IPS-18c (cell line): ENCODE results near the gene IL18RAP.

ENCODE experiments used
- H3K4me3 ChIP-seq: 2 replicates; pipeline ENCODE4 v1.7.0; 2013; ENCODE audit warnings: low read depth, mild to moderate bottlenecking, low read length, moderate library complexity; ENCODE audit not compliant: insufficient read depth
- H3K9me3 ChIP-seq: one replicate; pipeline ENCODE4 v1.6.1; 2013; ENCODE audit warnings: mild to moderate bottlenecking, low read length, moderate library complexity; ENCODE audit not compliant: control insufficient read depth, insufficient read depth

The IL18RAP gene

DNA sequence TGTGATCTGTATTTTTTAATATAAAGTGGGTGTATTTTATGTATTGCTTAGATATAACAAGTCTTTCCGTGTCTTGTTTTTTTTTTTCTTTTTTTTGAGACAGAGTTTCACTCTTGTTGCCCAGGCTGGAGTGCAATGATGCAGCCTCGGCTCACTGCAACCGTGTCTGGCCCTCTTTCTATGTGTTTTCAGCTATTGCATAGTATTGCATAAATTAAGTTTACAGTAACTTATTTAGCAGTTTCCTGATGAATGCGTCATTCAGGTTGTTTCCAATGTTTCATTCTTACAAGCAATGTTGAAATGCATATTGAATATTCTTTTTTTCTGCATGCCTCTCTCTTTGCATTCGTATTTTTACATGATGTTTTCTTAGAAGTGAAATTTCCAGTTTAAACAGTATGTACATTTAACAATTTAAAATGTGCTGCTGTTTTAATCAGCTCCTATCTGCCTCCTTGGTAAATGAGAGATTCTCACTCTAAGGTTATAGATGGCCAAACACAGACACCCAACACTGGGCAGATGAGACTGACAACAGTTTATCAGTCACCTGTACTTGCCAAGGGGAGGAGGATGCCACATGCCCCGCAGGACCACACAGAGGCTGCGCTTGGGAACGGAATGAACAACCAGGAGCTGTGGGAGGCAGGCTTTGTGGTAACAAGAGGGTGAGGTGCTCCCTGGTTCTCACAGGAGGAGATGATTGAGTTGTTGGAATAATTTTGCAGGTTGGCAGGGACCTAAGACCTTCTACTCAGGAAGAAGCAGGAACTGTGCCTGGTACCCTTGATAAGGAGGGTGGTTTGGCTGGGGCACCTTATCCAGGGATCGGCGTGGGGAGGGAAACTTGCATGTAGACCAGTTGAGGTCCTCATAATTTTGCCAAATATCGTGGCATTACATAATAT lies 57.6 kb downstream of the IL18RAP start:
- no peaks in the 10 kb centered on the region for H3K9me3 ChIP-seq
- H3K4me3 ChIP-seq, result no peak overlapping the region

DNA sequence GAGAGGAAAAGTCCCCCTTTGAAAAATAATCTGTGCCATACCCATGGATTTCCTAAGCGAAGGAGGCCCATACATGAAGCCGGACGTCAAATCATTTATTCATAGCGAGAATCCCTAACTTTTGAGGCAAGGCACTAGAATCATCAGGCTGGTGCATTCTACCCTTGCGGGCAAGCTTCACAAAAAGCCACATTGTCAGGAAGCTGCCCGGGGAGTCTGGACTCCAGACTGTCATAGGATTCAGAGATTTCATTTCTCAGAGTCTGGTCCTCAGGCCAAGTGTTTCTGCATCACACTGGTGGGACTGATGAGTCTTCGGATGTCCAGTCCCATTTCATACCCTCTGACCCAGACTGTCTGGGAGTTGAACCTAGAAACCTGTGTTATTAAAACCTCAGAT lies 59.0 kb downstream of the IL18RAP start:
- Histone ChIP-seq H3K9me3 (no peaks in the 10 kb centered on the region), H3K4me3 (no peak overlapping the region)

DNA sequence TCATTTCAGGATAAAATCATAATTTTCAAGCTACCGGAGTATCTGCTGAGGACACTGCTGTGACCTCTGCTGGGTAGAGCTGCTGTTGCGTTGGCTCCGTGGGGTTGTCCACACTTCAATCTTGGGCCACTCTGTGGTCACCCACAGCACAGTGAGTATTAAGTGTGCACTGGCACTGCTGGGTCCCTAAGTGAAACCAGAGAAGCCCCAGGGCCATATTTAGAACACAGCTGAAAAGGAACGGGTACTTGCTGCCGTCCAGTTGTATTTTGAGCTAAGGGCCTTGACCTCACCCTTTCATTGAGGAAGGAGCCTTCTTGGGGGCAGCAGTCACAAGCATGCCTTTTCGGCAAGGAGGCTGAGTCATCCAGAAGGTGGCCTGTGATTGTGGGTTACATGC lies 60.1 kb downstream of the IL18RAP start:
- H3K4me3 ChIP-seq, result no peak overlapping the region

DNA sequence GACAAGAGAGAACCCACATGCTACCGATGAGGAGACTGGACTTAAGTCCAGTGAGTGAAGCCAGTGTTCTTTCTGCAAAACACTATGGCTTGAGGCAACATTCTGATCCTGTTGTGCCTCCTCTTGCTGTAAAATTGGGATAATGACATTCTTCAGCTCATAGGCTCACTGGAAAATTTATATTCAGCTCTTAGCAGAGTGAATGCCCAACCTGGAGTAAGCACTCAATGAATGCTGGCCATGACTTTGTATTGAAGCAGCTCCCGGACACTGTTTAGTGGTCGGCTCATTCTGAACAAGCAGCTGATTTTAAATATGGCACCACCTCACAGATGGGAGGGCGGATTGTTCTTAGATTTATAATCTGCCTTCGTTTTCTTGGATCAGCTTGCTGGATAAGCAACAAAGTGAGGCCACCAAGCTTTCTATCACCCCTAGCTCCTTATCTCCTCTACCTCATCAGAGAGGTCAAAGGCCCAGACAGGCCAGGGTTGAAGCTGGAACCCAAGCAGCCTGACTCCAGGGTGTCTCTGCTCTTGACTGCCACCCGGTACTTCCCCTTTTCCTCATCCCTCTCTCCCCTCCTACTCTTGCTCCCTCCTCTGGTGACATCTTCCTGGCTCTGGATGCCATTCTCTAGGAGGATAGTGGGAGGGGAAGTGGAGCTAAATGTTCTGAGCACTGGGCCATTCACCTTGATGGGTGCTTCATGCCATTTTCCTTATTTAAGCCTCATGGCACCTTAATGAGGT lies 61.5 kb downstream of the IL18RAP start:
- Histone ChIP-seq H3K9me3 (no peaks in the 10 kb centered on the region), H3K4me3 (no peak overlapping the region)

More for the DNA sequence above, 60.1 kb downstream of the IL18RAP start:
- no peaks in the 10 kb centered on the region for H3K9me3 ChIP-seq

DNA sequence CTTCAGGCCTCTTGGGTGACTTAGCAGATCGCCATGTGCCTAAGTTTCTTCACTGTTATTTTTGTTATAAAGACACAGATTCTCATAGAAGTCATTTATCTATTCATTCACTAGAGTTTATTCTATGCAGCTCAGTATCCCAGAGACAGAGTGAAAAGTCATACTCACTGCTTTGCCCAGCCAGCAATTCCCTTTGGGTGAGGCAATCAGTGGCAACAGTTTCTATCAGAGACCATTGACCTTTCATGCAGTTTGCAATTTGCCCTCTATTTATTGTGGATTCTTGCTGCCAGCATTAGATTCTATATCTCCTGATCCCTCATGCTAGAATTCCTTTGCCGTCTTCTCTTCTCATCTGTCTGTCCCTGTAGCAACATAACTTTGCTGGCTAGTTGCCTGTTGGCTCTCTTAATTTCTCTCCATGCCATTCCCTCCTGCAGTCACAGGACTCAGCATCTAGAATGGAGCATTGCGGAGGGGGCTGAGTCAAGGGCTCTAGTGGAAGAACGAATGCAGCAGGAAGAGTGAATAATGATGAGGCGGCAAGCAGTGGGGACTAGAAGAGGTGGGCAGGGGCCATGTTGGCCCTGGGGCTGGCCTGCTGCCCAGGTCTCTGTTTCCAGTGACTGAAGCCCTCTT lies 62.3 kb downstream of the IL18RAP start:
- Histone ChIP-seq H3K4me3 (no peak overlapping the region), H3K9me3 (no peaks in the 10 kb centered on the region)

DNA sequence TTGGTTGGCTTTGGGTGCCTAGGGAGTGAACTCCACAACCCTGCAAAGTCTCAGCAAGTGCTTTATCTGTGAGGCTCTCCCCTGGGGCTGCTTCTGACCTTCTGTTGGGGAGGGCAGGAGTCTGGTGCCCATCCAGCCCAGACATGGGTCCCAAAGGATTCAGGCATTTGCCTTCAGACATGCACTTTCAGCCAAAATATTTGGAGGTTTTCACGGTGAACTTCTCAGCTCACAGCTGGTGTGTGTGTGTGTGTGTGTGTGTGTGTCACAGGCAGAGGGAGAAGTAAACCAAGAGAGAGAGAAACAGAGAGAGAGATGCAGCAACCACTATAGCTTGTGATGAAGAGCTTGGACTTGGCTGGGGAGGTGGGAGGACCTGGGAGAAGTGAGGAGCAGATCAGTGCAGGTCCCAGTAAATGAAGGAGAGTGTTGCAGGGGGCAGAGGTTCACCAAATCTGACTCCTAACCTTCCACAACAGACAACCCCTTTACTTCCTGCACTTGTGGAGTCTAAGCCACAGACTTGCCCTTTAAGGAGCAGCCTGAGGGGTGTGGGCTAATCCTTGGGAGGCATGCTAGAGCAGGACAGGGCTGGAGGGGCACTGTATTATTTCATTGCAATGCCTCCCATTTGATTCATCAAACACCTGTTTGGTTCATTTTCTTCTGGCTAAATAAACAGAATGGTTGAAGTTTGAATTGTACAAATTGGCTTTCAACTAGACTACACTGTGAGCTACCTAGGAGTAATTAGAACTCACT lies 64.2 kb downstream of the IL18RAP start:
- Histone ChIP-seq H3K4me3 (no peak overlapping the region), H3K9me3 (peaks cover 2% of the 10 kb centered on the region)

DNA sequence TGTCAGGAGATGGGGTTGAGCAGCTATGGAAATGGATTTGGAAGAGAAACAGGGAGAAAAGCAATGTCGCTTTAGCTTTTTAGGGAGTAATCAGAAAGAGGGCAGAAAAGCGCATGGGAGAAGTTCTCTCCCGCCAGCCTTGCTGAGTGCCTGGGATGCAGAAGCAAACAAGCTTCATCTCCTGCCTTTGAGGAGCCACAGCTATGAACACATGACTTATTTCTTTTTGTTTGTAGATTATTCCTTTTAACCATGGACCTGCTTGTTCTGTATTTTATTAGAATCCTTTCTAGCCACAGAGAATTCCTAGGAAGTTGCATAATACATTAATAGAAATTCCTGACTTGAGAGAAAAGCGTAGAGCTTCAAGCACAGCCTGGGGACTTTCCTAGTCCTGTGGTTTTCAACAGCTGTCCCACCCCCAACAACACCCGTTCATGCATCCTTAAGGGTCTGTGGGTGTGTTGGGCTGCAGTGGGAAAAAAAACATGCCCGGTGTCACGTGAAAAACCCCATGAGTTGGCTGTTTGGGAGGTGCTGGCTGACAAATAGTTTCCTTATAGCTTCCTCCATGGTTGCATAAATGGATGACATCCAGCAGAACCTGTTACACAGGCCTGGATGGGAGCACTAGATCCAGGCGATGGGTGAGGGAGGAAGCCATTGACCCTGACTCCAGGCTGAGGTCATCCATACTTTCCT lies 65.0 kb downstream of the IL18RAP start:
- Histone ChIP-seq H3K4me3 (no peak overlapping the region), H3K9me3 (peaks cover 2% of the 10 kb centered on the region)

DNA sequence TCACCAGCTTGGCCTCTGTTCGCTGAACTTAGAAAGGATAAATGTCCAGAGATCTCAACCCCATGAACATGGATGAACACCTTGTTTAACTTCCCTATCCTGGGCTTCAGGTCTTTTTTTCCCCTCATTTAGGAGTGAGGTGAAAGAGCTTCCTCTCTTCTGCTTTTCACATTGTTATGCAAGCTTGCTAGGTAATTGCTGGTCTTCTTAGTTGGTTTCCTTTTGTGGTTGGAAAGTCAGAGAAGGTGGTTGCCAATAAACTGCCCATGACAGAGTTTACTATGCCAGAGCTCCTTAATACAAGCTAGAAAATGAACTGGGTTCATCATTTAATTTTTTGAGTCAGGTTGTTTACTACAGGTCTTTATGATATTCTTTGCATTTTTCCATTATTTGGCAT lies 66.7 kb downstream of the IL18RAP start:
- H3K9me3 ChIP-seq, result peaks cover 2% of the 10 kb centered on the region
- no peak overlapping the region for H3K4me3 ChIP-seq

DNA sequence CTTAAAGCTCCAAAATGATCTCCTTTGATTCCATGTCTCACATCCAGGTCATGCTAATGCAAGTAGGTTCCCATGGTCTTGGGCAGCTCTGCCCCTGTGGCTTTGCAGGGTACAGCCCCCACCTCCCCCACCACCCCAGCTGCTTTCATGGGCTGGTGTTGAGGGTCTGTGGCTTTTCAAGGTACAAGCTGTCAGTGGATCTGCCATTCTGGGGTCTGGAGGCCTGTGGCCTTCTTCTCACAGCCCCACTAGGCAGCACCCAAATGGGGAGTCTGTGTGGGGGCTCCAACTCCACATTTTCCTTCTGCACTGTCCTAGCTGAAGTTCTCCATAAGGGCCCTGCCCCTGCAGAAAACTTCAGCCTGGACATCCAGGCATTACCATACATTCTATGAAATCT lies 69.0 kb downstream of the IL18RAP start:
- peaks cover 2% of the 10 kb centered on the region for H3K9me3 ChIP-seq
- H3K4me3 ChIP-seq, result no peak overlapping the region

DNA sequence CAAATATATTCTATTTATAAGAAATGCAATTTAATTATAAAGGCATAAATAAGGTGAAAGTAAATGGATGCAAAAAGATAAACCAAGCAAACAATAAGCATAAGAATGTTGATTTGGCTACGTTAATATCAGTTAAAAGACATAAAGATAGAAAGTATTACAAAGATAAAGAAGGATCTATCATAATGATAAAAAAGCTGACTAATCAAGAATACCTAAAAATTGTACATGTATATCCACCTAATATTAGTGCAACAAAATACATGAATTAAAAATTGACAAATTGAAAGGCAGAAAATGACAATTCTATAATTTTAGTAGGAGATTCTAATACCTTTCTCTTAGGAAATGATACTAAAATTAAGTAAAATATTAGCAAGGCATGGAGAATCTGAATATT lies 71.6 kb downstream of the IL18RAP start:
- Histone ChIP-seq H3K4me3 (no peak overlapping the region), H3K9me3 (peaks cover 2% of the 10 kb centered on the region)

DNA sequence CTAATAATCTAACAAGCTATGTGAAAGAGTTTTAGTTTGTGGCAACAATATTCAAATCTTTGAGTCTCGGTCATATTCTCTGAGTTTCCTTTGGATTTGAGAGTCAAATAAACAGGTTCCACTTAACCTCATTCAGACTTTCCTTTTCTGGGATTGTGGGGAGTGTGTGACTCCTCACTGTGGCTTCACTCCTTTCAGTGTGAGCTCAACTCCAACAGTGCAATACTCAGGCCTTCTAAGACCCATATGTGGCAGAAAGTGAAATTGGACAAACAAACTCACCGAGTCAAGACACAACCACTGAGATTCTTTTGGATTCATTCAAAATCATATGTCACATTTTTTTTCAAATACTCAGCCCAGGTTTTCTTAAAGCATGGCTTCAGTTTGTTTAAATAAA lies 75.5 kb downstream of the IL18RAP start:
- H3K9me3 ChIP-seq, result no peaks in the 10 kb centered on the region
- no peak overlapping the region for H3K4me3 ChIP-seq

DNA sequence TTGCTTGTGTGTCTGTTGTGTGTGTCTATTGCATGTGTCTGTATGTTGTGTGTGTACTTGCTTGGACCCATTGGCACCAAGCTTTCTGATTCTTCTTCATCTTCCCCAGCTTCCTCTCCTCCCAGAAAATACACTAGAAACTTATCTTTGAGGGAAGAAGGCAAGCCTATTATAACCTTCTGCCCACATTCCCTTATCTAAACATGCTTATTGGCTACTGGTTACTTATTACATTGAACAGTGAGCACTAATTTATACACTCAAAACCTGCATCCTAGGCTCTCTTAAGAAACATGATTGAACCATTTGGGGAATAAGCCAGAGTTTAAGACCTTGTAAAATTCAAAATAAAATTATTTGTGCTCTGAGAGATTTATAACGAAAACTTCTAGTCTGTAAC lies 76.6 kb downstream of the IL18RAP start:
- Histone ChIP-seq H3K4me3 (no peak overlapping the region), H3K9me3 (no peaks in the 10 kb centered on the region)
